ENCODE data around the gene EPG5.
"Not testable (repeated sequence)": the region's sequence is repeated elsewhere in the genome, so short reads cannot be mapped to it uniquely, and the experiment has no call there.

Gene EPG5, protein sequence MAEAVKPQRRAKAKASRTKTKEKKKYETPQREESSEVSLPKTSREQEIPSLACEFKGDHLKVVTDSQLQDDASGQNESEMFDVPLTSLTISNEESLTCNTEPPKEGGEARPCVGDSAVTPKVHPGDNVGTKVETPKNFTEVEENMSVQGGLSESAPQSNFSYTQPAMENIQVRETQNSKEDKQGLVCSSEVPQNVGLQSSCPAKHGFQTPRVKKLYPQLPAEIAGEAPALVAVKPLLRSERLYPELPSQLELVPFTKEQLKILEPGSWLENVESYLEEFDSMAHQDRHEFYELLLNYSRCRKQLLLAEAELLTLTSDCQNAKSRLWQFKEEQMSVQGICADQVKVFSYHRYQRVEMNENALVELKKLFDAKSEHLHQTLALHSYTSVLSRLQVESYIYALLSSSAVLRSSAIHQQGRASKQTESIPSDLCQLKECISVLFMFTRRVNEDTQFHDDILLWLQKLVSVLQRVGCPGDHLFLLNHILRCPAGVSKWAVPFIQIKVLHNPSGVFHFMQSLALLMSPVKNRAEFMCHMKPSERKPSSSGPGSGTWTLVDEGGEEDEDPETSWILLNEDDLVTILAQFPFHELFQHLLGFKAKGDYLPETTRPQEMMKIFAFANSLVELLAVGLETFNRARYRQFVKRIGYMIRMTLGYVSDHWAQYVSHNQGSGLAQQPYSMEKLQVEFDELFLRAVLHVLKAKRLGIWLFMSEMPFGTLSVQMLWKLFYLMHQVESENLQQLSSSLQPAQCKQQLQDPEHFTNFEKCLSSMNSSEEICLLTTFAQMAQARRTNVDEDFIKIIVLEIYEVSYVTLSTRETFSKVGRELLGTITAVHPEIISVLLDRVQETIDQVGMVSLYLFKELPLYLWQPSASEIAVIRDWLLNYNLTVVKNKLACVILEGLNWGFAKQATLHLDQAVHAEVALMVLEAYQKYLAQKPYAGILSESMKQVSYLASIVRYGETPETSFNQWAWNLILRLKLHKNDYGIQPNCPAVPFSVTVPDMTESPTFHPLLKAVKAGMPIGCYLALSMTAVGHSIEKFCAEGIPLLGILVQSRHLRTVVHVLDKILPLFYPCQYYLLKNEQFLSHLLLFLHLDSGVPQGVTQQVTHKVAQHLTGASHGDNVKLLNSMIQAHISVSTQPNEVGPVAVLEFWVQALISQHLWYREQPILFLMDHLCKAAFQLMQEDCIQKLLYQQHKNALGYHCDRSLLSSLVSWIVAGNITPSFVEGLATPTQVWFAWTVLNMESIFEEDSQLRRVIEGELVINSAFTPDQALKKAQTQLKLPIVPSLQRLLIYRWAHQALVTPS (N-terminal part only)

GRCh38 chr18:45967007-45967706, at the start of gene EPG5:
TSS of gene EPG5 (minus strand) at chr18:45967329. CDS start at chr18:45967239, 90 bp downstream.
- peak; percentile 84 for DNase-seq

GRCh38 chr18:46013484-46014189, 46.5 kb upstream of the EPG5 start:
- no peak for DNase-seq

DNA sequence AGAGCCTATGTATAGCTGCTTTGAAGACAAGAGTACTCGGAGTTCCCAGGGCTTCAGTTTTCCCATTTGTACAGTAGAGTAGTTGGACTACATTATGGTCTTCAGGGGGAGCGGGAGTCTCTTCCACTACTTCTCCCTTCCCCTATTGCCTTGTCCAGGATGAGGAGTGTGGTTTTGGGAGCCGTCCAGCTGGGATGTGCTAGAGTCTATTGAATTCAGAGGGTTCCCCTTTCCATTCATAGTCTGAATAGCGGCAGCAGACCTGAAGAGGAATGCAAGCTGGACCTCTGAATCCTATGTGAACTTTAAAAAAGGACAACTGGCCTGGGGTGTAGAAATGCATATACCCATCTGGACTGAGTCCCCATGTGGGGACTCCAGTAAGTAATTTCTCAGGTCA, 43.5 kb upstream of the EPG5 start:
- DNase-seq: no peak

- DNase-seq: no peak
Observed at GRCh38 chr18:46010050-46010449, 42.9 kb upstream of the EPG5 start.

GRCh38 chr18:46009125-46009840, 42.2 kb upstream of the EPG5 start:
- no peak for DNase-seq

DNA sequence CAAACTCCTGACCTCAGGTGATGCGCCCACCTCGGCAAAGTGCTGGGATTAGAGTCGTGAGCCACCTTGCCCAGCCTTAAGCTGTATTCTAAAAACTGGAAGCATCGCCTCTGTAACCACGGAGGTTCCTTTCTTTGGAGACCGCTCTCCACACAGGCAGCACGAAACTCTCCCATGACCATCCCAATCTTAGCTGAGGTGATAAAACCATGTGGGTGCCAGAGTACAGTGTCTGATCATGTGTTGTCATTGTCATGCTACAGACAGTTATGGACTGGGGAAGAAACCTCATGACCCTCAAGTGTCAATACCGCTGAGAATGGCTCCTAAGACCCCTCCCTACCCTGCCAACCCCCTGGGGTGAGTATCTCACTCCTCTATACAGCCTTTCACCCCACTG, 41.4 kb upstream of the EPG5 start:
- DNase-seq: no peak

DNA sequence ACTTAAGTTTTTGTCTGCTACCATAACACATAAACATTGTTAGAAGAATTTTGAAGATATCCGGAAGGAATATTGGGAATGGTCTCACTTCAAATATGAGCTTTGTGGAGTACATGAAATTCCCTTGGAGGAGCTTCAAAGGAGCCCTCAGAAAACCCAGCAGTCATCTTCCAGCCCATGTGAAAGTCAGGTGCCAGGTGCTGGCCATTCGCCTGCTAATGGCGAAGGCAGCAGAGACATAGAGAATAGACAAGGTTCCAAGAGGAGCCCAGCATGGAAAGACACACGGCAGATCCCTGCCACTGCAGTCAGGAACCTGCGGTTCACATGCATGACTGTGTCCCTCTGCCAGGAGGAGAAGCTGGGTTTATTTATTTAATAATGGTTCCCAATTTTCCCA, 40.0 kb upstream of the EPG5 start:
- no peak for DNase-seq

GRCh38 chr18:46002934-46003333, 35.8 kb upstream of the EPG5 start:
- no peak for DNase-seq

- DNase-seq: no peak
Observed at GRCh38 chr18:46001892-46002291, 34.8 kb upstream of the EPG5 start.

DNA sequence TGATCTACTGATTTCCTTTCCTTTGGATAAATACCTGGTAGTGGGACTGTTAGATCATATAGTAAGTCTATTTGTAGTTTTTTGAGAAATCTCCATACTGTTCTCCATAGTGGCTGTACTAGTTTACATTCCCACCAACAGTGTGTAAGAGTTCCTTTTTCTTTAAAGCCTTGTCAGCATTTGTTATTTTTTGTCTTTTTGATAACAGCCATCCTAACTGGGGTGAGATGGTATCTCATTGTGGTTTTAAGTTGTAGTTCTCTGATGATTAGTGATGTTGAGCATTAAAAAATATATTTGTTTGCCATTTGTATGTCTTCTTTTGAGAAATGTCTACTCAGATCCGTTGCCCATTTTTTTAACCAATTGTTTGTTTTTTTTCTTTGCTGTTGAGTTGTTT, 33.9 kb upstream of the EPG5 start:
- no peak for DNase-seq

GRCh38 chr18:45999536-45999935, 32.4 kb upstream of the EPG5 start:
- no peak for DNase-seq

- no peak for DNase-seq
Observed at GRCh38 chr18:45998244-45998643, 31.1 kb upstream of the EPG5 start.

DNA sequence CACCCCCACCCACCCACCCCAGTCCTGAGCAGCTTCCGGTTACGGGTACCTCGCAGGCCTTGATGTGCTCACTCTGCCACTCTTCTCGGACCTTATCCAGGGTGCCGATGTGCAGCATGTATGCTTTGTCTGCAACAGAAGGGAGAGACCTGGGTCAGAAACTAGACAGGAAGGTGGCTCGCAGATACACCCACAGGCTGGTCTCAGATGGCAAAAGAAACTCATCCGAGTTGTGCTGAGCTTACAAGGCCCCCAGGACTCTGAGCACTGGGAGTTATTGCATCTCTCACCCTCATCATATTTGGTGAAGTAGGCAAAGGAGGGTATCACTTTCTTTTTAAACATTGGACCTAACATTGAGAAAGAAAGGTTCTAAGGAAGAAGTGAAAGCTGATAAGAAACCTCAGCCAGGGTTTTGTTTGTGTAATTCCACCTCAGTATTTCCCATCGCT, 30.6 kb upstream of the EPG5 start:
- no peak for DNase-seq

- DNase-seq: no peak
Observed at GRCh38 chr18:45995461-45995860, 28.3 kb upstream of the EPG5 start.

- DNase-seq: no peak
Observed at GRCh38 chr18:45993438-45993837, 26.3 kb upstream of the EPG5 start.

GRCh38 chr18:45992527-45992926, 25.4 kb upstream of the EPG5 start:
- DNase-seq: not testable (repeated sequence)

DNA sequence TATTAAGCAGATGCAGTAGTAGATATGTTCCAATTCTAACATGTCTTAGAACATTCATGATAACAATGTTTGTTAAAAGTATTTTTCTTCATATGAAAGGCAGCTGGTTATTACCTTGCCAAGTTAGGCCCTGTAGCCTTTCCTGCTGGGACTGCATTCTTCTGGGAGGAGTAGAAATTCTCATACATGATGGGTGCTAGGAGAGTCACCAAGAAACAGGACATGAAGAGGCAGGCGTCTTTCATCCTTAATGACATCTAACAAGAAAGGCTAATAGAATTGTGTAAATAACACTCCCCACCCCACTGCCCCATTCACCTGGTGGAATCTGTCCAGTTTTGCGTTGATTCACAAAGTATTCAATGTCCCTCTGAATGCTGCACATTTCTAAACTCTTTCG, 24.7 kb upstream of the EPG5 start:
- no peak for DNase-seq

DNA sequence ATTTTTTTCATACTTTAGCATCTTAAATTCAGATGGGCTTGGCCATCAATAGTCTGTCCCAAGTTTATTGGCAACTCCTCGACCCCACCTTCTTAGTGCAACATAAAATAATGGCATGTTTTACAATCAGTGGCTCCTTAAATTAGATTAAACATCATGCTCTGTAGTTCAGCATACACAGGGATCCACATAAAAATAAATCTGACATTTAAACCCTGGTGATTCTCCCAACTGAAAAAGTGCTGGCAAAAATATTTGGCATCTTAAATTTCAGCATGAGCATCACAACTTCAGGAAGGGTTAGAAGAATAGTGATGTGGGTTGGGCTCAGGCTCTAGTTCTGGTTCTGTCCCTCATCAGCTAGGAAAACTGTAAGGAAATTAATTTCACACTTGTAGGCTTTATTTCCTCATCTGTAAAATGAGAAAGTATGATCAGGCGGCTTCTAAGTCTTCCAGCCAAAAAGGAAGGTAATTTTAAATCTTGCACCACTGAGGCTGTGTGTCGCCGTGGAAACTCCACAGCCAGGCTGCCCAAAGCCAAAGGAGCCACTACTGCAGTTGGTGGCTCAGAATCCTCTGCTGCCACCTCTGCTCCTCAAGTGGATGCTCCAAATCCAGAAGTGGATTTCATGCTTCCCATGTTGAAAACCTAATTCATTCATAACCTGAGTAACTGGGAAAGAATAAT, 17.6 kb upstream of the EPG5 start:
- DNase-seq: no peak

DNA sequence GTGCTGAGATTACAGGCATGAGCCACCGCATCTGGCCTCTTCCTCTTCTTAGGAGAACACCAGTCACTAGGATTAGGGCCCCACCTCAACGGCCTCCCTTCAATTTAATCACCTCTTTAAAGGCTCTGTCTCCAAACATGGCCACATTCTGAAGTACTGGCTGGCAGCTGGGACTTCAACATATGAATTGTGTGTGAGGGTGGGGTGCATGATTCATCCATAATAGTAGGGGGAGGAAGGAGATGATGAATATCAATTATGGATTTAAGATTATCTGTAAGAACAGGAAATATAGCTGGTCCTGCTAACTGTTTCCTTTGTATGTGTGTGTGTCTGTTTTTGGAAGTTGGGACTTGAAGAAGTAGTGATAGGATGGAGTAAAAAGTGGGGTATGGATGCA, 14.7 kb upstream of the EPG5 start:
- no peak for DNase-seq

DNA sequence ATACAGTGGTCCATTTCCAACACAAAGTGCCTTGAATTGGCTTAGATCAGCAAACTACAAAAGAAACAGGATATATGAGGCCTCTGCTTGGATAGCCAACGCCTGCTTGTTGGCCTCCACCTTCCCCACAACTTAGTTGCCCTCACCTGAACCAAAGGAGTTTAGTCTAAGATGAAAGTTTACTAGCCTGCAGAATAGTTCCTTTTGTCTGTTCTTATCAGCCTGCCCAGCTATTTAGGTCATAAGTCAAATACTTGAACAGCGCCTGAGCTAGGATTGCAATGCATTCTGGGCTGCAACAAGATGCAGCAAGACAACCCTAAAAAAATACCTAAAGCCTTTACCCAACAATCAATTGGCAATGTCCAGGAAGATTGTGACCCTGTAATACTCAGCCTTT, 13.1 kb upstream of the EPG5 start:
- DNase-seq: no peak
